NCI-H128 (cell line): ENCODE measurements around the gene TFR2.
A peak's percentile ranks its signal among the peaks of the same experiment; 100 is the strongest.

Source experiments
- DNase-seq: peaks from one replicate; lab custom pipeline; 2025; ENCODE audit not compliant: unreplicated experiment; lab: John Stamatoyannopoulos, UW

Gene TFR2

DNA sequence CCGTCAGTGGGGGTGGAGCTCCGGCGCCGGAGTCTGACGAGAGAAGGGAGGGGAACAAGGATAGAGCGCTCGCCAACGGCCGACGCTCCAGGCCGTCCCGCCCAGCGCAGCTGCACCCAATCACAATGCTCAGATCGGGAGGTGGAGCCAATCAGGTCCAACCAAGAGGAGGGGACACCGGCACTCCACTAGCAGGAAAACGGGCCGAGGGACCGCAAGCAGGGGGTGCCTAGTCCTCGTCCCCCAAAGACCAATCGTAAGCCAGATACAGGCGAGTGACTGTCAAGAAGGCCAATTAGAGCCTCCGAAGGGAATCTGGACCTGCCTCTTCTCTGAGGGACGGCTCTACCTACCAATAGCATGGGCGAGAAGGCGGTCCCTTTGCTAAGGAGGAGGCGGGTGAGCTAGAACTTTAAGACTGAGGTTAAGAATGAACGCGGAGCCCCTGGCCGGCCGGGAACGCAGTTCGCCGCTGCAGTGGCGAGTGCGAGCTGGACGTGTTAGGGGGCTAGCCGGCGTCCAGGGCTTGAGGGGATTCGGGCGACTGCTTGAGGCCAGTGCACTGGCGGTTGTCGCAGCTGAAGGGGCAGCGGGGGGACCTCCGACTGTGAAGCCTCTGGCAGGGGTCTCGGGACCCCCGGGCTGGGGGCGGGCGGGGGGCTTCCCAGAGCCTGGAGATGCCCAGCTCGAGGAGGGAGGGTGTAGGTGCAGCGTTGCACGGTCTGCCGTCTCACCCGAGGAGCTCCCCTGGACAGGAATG, 54.9 kb downstream of the TFR2 start, which contains the start of gene FBXO24:
TSS of gene FBXO24 (plus strand) at position 63 of the 760 bp plus-strand sequence. CDS start at position 361, 298 bp downstream.
- DNase-seq, result peak; percentile 99

DNA sequence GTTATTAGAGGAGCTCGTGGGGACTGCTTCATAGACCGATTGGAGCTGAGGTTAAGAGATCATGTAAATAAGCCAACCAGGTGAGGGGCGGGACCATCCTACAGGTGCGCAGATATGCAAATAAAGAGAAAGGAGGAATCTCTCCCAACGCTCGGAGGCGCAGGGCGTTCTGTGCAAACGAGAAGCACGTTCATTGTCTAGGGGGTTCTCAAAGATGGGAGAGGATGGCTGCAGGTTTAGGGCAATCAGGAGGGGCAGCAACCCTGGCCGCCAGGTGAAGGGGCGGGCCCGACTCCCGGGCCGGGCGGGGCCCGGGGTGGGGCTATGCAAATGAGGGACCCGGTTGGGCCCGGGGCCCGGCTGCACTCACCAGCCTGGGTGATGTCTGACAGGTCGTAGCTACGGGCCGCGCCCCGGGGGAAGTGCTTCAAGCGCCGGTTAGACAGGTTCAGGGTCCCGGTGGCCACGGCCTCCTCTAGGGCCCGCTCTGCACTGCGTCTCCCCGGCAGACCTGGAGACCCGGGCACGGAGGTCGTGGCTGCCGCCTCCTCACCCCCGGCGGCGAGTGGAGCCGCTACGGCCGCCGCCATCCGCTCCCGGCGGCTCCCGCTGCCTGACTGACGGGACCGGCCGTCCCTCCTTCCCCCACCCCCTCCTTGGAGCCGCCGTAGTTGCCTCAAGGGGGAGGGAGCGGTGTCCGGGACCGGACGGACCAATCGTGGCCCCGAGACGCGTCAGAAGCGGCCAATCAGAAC, 55.7 kb downstream of the TFR2 start, which contains the start of gene LRCH4:
TSS of gene LRCH4 (minus strand) at position 619 of the 755 bp plus-strand sequence. CDS start at position 590, 29 bp downstream.
- no peak for DNase-seq

DNA sequence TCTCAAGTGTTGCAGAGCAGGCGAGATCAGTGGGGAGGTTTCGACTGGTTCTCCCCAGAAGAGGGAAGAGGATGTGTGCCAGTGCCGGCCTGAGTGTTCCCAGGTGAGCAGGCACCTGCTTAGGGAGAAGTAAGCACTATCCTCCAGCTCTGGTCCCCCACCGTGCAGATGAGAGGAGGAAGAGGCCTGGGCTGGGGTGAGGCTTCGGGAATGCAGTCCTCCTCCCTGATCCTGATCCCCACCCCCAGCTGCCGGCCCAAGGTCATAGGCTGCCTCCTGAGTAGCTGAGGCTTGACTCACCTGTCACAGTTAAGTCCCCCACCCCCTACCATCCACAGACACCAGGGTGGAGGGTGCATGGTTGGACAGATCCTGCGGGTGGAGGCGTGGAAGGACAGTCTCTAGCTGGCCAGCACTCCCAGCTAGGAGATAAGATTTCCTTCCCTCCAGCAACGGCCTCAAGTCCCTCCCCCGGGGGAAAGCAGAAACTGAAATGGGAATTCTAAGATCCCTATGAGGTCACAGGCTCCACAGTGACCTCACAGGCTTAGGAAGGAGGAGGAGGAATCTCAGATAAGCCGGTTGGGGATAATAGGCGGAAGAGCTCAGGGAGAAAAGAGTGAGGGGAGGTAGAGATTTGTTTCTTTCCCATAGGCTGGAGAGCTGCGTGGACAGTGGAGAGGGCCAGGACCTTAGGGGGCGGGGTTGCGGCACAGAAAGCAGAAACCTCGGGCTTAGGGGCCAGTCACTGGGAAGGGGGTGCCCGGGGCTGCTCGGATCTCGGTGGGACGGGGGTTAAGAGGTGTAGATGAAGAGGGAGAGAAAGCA, 56.5 kb downstream of the TFR2 start:
- no peak for DNase-seq

DNA sequence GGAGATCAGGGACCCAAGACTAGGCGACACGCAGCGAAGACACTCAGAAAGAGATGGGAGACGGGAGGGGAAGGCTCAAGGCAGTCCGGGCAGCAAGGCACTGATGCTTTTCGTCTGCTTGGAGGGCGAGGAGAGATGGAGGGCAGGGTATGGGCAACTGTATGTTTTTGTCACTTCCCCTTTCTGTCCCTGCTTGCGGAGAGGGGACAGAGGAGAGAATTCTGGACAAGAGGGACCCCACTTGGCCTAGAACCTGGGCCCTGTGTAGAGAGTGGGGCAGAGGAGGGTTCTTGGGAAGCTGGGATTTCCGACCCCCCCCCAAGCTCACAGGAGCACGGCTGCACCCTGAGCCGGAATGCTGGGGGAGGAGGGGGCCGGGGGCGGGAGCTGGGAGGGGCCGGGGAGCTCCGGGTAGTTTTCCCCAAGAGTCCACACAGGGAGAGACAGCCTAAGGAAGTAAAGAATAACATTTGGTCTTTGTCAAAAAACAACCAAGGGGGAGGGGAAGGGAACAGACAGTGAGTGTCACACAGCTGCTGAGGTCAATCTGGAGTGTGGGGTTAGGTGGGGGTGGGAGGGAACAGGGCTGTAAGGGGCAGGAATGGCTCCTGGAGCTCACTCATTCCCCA, 57.2 kb downstream of the TFR2 start:
- DNase-seq, result no peak

DNA sequence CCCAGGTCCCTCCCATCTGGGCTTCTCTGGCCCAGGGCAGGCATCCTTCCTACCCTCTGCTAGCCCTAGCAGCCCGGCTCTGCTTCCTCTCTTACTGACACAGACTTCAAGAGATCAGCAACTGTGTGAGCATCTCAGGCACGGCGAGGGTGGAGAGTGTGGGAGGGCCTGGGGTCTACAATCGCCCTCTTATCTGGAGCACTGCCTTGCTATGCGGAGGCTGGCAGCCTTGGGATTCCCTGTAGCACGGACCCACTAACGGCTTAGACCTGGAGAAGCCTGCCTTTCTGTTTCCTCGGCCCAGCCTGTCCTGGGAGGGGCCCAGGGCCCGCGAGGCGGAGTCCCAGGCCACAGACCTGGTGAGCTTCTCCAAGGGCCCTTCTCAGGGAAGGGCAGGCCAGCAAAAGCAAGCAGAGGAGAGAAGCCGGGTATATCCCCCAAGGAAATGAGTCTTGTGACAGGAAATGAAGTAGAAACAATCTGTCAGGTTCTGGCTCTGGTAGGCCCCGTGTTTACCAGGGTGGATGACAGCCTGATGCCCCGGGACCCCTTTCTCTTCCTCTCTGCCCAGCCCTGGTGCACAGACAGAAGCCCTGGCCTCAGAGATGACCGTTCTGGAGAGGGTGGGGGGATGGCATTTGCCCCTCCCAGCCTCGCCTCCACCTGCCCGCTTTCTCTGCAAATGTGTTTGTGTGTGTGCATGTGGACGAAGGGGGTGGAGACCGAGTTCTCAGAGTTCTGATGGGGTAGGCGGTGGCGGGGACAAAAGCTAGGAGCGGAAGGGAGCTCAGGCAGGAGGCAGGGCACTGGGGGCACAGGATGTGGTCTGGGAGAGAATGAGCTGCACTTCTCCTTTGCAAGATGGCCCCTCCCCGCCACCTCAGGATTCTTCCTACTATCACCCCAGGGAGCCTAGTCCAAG, 58.0 kb downstream of the TFR2 start:
- DNase-seq, result no peak

DNA sequence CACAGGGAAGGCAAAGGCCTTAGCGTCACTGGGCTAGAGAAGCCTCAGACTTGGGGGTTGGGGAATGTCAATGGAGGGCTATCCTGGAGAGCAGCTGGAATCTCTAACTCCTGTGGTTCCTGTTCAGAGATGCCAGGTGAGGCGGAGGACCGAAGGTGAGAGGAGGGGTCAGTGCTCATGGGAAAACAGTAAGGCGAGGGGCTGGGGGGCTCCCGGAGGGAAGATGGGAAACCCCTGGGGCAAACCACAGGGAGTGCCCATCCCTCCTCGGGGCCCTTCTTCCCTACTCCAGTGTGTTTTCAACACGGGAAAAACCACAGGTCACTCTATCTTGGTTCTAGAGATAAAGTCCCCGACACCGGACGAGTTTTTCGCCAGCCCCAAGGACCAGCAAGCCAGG, 58.7 kb downstream of the TFR2 start:
- DNase-seq, result no peak

DNA sequence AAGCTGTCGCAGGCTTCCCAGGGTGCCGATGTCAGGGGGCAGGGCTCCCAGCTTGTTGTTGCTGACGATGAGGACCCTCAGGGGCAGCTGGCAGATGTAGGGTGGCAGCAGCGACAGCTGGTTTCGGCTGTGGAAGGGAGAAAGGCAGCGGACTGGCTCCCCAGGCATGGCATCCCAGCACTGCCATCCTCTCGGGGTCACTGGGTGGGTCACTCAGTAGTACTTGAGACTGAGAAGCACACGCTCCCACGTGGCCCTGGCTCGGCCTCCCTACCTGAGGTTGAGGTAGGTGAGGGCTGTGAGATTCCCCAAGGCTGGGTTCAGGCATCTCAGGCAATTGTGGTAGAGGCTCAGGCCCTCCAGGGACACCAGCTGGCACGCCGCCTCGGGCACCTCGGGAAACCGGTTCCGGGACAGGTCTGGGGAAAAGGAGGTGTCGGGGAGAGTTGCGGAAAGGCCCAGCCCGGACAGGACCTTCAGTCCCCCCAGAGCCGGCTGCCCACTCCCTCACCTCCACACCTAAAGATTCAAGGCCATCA, 59.2 kb downstream of the TFR2 start:
- DNase-seq, result no peak

DNA sequence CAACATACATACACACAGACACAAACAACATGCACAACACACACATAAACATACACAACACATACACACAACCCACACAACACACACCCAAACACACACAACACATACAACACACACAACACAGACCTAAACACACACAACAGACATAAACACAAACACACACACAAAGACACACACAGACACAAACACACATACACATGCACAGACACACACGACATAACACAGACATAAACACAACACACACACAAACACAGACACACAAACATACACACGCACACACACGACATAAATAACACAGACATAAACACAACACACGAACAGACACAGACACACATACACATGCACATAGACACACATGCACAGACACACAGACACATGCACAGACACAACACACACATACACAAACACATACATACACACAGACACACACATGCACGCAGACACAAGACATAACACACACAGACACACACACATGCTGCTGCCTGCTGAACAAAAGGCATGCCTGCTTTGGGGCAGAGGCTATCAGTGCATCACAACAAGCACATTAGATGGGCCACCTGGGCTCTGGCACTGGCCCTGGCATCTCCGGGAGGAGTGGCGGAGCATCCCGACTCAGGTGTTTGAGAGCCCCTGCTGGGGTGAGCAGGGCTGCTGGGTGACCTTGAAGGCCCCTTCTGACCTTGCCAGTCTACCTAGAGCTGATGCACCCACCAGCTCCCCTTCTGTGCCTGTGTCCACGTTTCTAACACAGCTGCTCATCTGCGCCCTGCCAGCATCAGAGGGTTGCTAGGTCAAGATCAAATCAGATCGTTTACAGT, 60.7 kb downstream of the TFR2 start:
- no peak for DNase-seq

DNA sequence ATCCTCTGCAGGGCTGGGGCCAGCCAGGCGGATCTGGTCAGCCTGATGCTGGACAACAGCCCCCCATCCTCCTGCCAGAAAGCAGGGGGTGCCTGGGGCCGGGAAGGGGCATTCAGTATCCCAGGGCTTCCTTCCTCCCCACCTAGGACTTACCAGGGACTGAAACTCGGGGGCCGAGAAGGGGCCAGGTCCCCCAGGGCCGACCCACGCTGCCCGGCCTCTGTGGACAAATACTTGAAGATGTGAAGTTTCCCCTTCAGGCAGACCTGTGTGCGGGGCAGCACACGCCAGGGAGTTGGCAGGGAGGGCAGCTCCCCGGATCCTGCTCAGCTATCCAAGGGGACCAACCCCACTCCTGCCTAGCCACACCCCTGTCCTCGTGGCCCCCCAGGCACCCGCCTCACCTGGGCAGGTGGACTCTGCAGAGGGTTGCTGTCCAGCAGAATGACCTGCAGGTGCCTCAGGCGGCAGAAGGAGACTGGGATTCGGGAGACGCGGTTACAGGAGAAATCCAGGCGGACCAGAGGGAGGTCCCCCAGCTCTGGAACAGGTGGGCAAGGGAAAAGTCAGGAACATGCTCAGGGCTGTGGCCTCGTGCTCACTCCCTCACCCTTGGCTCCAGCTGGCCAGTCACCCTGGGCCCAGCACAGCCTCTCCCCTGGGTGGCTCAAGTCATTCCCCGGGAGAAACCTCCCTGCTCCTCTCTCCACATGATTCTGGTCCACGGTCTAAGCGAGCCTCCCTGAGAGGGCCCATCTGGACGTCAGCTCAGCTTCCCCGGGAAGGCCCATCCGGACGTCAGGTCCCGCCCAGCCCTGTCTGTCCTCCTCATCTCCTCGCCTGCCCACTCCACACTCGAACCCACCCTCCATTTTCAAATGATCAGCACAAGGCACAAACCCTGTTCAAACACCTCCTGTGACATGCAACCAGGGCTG, 62.8 kb downstream of the TFR2 start:
- DNase-seq, result no peak

DNA sequence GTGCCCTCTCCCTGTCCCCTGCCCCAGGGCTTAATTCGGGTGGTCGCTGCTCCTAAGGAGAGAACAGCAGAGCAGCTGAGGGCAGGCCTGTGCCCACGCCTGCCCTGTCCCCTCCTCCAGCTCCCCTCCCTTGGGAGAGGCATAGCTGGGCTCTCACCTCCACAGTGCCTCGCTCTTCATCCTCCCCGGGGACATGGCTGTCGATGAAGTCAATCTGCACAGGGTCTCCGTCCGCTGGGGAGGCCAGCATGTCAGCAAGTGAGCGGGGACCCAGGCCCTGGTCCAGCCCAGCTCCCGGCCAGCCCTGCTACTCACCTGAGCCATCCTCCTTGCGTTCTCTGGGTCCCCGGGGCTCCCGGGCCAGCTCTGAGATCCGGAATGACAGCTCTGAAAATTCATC, 63.8 kb downstream of the TFR2 start:
- DNase-seq, result no peak

DNA sequence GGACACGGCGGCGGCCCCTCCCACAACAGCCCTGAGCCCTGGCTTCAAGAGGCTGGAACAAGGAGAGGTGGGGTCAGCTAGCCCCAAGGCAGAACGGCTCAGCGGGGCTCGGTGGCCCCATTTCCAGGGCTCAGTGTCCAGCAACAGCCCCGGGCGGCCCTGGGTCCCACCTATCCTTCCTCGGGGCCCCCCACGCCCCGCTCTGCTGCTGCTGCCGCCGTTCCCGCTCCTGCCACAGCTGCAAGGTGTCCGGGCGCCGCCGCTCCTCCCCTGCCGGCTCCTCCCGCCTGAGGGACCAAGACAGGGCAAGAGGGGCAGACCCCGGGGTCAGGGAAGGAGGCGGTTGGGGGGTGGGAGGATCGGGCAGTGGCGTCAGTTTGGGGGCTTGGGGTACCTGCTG, 64.2 kb downstream of the TFR2 start:
- DNase-seq, result no peak

DNA sequence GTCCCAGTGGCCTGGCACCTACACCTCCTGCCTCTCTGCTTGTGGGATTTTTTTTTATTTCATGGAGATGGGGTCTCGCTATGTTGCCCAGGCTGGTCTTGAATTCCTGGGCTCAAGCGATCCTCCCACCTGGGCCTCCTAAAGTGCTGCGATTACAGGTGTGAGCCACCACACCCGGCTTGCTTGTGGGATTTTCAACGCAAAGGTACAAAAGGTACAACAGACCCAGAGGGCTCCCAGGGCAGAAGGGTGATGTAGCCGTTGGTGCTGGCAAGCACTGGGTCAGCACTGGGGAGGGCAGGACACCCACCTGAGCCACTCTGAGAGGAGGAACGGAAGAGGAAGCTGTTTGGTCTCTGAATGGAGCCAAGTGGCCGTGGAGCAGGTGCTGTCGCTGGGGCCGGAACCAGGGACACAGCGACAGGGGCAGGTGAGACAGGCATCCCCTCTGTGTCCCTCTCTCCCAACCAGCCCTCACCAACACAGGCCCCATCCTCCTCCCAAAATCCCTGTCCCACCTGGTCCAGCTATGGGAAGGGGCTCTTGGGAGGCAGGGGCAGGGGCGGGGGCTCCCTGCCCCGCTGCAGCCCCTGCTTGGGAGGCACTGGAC, 64.9 kb downstream of the TFR2 start:
- no peak for DNase-seq

DNA sequence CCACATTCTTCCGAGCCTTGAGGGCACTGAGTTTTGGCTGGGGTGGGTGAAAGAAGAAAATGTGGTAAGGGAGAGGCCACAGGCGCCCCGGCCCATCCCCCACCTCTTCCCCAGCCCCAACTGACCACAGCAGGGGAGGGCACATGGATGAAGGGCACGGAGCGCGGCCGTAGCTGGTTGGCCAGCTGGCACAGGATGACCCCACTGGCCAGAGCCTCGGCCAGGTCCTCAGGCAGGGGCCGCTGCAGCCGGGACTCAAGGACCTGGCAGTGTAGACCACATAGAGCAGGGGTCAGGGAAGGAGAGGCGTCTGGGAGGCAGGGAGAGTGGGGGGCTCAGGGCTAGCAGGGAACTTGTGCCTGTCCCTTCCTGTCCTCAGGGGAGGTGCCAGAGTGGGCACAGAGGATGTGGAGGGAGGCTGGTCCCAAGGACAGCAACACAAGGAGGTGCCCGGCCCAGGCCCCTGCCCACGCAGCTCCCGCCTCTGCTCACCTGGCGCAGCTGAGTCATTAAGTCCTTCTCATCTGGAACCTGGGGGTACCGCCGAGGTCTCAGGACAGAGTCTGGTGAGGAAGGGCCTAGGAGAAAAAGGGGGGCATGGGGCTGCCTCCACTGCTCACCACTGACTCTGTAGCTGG, 65.5 kb downstream of the TFR2 start:
- DNase-seq, result no peak

DNA sequence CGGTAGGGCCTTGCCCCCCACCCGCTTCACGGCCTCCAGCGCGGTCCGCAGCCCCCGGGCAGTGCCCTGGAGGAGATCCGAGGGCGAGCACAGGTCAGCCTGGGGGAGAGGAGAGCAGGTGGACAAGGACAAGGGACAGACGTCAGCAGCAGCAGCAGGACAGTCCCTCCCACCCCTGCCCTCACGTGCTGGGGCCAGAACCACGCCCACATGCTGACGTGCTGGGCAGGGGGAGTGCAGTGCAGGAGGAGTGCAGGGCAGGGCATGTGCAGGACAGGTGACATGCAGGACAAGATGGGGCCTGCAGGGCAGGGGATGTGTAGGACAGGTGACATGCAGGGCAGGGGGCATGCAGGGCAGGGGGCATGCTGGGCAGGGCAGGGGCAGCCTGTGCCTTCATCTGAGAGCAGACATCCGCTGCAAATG, 66.1 kb downstream of the TFR2 start:
- DNase-seq, result no peak

DNA sequence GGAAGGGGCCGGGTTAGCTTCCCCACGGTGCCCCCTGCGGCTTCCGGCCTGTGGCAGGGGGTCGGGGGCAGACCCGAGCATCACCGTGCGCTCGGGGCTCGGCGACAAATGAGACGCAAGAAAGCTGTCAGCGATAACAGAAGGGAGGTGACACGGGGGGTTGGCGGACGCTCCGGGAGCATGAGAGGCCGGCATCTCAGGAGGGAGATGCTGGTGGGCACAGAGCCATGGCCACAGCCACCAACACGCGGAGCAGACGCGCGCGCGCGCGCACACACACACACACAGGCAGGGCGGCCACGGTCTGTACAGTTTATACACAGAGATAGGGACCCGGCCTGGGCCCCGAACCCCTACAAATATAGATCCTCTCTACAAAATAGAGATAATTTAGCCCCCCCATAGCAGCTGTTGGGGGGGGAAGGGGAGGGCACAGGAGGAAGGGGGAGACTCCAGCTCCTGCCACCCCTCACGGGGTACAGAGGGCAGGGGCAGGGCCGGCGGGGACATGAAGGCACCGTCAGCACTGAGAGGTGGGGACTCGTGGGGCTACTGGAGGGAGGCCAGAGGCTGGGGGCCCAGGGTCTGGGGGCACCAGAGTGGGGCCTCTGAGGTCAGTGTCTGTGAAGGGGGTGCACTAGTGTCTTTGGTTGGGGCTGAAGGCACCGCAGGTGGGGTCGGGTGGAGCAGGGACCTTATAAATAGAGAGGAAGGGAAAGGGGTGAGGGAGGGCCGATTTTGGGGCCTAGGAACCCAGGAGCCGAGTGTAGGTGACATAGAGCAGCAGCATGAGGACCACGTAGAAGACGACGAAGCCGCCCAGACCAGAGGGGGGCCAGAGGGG, 66.8 kb downstream of the TFR2 start:
- no peak for DNase-seq
